Fibroblast of the conjunctiva (primary cell): ENCODE measurements around the gene SPOCK1.

Experiments
- DNase-seq: peaks from one replicate; pipeline ENCODE4 v3.0.0-alpha.2; 2010; ENCODE audit warnings: low read depth

Gene SPOCK1

DNA sequence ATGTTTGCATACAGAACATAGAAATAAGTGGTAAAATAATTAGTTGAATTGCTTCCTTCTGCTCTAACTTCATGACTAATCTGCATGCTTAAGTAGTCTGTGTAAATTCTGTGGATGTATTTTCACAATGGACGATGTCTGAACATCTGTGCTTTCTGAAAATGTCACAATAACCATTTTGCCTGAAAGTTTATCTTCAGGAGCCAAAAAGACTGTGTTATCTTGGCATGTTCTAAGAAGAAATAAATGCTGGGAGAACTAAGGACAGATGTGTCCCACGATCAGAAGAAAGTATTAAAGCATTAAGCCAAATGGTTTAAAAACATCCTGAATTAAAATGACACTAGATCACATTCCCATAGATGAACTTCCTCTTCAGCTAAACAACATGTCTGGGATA, 397.6 kb downstream of the SPOCK1 start:
- no peak for DNase-seq

DNA sequence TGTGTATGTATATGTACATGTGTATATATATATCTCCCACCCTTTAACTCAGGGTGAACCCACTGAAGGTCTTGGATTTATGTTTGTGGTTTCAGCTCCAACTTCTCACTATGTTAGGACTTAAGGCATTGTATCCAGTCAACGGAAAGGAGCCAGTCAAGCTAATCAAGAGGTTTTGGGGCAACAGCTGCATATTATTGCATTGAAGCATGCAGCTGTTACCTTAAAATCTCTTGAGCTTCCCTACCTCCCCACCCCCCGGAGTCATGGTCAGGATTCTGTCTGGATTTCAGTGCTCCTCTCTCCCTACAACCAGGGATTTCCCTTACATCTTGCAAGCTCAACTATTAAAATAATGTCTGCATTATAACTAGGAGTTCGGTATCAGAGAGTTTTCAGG, 399.5 kb downstream of the SPOCK1 start:
- DNase-seq, result no peak

DNA sequence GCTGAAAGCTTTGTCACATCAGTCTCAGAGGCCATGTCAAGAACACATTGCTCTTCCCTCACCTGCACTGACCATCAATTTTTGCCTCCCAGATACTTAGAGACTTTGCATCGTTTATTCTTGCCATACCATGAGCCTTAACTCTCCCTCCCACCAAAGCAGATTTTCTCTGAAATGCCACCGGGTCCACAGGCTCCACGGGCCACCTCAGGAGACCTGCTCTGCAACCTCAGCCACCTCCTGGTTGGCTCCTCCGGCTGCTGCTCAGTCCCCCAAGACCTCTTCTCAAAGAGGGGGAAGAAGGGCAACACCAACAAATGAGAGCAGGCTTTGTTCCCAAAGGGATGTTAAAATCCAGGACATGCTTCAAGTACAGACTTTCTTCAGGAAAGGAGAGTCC, 400.5 kb downstream of the SPOCK1 start:
- no peak for DNase-seq

DNA sequence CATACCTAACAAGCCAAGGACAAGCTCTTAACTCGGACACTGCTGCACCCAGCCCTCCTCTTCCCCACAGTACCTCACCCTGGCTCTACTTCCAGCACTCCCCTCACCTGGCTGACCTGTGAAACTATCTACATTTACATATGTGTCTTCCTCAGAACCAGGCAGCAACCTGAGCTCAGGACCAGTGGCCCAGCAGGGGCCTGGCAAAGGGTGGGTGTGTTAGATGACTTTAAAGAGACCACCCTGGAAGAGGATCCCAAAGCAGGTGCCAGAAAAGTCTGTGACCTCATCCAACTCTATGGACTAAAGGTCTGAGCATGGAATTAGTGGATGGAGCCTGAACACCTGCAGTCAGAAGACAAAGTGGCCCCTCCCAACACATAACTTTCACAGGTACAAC, 400.9 kb downstream of the SPOCK1 start:
- no peak for DNase-seq

DNA sequence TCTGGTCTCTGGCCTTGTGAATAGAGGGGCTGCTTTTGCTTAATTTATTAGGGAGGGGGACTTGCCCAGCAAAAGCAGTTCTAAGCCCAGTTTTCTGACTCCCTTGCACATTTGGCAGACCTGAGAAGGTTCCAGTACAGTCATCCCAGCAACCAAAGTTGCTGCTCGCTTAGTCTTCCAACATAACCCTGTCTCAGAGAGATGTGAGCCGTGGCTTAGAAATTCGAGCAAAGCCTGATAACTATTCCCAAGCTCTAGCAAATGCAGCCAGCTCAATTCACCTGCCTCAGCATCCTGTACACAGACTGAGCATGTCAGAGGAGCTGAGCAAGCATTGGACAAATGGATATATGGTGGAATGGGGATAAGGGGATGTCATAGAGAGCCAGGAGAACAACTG, 401.9 kb downstream of the SPOCK1 start:
- DNase-seq, result no peak

DNA sequence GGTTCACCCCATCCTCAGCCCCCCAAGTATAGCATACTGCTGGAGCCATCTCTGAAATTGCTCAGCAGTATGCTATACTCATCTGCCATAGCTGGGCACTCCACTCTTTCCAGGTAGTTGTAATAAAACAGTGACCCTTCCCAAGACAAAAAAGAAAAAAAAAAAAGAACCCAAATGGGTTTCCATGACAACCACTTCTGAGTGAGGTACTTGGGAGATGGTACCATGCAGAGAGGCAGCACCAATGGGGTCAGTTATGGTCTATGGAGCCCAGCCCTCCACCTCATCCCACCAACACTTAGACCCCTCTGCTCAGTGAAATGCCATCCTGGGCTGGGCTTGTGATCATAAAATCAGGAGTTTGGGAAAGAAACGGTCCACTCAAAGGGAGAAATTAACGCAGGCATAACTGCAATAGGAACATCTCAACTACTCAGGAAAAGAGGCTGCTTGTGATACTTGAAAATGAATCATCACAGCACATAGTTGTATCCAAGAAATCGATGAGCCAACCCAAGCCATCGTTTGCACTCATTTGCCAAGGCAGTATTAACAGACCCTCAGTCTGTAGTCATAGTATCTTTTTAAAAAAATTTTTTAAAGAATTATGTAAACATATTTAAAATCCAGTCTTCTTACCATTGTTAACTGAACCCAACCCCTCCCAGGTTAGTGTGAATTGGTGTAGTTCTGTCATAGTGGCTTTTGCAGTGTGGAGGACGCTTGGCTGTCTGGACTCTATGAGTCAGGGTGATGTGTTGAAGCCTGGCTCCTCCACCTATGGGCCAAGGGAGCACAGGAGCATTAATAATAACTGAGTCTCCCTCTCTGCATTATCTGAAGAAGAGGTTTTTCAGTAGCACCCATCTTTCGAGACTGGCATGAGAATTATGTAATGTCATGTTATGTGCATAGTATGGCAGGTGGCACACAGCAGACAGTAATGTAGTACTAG, 402.7 kb downstream of the SPOCK1 start:
- DNase-seq, result no peak

DNA sequence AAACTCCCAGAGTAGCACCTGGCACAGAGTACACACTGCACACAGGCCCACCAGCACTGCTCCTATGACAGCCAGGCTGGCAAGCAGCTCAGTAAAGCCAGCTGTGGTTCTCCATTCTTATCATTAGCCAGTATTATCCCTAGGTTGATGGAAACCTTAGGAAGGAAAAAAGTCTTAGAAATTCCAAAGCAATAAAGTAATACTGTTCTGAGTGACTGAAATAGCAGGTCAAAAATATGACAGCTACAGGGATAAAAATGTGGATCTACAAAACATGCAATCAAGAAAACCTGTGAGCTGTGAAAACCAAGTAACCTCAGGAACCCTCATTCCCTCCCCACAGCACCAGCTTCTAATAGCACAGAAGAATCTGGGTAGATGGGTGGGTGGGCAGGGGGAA, 403.5 kb downstream of the SPOCK1 start:
- no peak for DNase-seq

DNA sequence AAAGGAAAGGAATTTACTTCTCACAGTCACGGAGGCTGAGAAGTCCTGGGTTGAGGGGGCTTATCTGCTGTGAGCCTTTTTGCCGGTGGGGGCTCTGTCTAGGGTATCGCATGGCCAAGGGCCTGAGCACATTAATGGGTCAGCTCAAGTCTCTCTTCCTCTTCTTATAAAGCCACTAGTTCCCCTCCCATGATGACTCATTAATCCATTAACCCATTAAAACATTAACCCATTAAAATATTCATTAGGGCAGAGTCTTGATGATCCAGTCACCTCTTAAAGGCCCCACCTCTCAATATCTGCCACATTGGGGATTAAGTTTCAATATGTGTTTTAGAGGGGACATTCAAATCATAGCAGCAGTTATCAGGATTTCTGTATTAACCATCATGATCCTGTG, 406.3 kb downstream of the SPOCK1 start:
- DNase-seq, result no peak

DNA sequence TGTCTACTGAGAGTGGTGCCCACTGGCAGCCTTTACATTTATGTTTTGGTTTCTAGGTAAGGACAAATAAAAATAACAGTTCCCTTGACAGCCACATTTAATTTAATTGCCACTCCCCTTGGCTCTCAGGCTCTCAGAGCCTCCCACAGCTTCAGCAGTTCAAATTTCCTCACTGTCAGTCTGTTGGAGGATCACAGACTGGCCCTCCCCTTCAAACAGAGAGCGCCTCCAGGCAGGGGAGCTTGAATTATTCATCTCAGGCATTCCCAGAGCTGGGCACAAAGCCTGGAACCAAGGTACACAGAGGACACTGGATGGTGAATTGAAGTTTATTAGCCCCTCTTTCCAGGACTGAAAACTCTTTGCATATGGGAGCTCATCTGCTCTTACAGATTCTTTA, 407.7 kb downstream of the SPOCK1 start:
- no peak for DNase-seq

DNA sequence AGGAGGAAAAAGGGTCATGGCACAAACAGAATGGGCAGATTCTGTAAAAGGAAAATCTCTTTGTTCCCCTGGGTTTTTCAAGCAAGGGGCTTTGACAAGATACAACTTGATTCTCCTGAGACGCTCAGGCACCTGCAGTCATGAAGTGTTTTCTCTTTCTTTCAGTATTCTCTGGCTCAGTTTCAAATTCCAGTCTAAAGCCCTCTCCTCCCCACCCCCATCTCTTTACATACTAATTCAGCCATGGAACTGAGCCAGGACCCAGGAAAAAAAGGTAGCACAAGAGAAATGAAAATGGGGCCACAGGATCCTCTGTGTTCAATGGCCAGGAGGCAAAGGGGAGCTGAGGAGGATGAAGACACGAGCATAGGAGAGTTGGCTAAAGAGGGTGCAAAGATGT, 408.4 kb downstream of the SPOCK1 start:
- DNase-seq, result no peak

DNA sequence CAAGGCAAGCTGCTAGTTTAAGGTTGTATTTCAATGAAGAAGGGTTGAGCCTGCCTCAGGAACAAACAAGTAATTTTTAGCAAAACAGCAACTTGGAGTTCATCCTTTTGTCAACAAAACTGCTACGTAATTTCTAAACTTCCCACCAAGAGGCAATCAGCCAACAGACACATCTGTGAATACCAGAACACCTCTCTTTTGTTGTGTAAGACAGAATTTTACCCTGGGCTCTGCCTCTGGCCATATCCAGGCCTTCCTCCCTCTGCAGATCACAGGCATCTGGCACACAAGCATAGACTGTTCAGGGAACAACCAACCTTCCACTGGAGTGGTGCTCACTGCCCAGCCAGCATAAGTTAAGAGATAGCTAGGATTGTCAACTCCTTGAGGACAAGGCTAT, 409.0 kb downstream of the SPOCK1 start:
- DNase-seq, result no peak

DNA sequence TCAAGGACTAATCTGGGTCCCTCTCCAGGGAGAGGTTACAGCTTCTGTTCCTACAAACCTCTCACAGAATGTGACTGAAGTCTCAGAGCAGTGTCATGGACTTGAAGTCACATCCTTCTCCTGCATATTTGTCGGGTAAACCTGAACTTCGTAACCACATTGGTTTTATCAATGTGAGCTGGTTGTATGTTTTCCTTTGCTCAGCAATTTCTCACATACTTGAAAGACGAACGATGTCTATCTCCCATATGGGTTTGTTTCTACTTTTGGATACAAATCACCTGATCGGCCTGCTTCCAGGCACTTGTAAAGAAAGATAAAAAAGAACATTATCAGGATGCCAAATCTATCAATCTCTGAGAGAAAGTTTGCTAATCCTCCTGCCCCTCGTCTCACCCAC, 411.0 kb downstream of the SPOCK1 start:
- DNase-seq, result no peak

DNA sequence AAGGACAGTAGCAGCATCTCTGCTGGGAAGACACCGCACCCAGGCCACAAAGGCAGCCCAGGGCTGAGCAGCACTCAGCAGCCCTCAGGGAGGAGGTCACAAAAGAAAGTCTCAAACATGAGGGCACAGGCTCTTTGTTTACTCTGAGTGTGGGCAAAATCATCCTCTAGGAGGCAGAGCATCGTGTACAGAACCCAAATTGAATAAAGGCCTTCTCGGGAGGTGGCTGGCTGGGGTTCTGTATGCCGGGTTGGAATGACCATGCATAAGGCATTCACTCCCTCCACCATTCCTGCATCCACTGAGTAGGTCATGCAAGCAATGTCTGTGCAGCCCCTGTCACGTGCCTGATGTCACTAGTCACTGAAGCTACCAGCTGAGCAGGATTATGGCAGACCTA, 412.8 kb downstream of the SPOCK1 start:
- DNase-seq, result no peak

DNA sequence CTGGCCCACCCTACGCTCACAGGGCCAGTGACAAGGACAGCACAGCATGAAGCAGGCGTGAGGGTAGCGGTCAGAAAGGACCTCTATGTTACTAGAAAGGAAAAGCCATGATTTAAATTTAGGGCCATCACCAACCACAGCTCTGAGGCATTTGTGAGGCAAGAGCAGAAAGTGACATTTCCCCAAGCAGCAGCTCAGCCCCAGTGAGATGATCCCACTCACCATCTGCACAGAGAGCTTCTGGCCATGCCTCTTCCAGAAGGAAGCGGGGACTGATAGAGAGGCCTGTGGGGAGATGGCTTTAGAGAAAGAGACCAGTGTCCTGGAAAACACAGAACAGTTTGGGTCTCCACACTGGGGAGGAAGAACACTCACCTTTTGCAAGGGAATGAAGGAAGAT, 413.9 kb downstream of the SPOCK1 start:
- no peak for DNase-seq

DNA sequence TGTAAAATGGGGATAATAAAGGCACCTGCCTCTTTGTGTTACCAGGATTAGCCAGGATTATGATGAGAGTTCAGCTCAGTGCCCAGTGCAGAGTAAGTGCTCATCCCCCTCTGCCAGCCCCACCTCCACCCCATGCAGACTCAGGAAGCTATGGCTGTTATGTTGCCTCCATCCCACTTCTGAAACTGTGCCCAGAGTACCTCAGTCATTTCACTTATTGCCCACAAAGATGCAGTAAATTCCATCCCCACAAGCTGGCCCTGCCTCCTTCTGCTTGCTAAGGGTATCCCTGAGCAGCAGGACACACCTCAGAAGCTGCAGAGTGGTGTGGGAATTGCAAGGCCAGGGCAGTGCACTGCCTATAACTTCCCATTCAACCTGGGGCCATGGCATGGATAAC, 415.1 kb downstream of the SPOCK1 start:
- DNase-seq, result no peak

DNA sequence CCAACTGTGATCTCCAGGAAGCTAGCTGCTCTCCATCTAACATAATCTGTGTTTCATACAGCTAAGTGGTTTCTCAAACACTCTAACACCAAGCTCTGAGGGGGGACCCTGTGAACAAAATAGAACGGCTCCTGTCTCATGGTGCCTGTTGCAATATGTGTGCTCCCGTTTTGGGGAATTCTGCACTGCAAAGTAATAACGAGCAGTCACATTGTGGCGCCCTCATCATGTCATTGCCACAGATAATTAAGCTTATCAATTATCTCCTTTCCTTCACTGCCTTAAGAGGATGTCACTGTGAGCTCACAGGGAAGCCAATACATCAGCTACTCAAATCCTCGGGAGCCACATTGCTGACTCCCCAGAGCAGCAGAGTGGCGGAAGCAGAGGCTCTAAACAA, 416.2 kb downstream of the SPOCK1 start:
- no peak for DNase-seq

DNA sequence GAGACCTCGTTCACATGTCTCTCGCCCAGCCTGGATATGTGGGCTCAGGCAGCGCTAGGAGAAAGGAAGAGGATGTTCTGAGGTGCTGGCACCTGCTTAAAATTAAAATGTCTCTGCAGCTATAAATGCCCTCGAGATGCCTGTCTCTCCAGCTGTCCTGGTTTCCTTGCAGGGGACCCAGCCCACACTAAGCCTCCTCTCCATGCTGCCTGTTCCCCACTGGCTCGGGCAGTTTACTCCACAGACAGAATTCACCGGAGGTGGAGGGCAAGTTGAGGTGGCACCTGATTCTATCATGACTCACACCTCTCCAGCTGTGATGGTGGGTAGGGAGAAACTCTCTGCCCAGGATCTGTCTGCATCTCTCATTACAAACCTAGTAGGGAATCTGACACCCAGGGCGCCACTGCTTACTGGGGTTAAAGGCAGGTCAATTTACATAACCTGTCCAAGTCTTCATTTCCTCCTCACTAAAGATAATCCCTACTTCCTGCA, 420.9 kb downstream of the SPOCK1 start:
- no peak for DNase-seq

DNA sequence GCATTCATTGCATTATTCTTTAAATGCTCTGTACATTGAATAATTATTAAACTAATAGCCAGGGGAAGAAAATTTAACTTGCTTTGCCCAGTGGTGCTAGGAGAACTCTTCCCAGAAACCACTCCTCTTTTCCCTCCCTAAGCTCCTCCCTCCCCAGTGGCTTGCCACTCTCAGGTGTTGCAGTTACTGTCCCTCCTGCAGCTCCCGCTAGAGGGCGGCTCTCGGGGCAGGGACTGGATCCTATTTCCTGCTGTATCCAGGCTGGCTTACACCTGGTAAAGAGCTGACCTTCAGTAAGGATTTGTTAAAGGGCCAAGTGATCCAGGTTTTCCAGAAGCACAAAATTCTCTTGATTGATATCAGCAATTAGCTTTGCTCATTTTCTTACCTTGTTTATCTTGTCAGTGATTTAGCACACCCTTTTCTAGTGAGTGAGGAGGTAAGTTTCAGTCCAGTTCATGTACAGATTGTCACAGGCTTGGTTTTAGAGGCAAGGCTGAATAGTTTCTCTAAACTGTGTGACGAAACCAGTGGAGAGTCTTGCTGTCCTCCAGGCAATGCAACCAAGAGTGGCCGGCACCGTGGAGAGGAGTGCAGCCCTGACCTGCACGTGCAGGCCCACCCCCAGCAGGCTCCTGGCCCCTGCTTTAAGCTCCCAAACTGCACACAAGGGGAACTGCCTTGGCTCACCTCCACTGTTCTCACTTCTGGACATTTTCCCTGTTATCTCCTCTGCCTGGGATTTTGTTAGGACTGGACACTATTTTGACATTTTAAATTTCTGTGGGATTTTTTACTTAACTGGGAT, 423.8 kb downstream of the SPOCK1 start:
- DNase-seq, result no peak

DNA sequence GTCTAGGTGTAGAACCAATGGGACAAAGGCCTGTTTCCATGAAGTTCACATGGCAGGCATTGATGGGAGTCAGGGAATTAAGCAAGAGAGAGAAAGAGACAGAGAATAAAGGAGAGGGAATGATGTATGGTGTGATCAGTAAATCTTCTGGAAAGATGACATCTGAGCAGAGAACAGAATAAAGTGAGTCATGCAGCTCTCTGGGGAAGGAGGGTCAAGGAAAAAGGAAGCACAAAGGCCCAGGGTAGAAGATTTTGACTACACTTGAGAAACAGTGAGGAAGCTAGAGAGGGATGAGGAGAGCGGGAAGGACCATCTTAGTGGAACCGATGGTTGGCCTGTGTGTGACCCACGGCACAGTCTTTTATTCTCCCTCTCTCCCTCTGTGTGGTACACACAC, 425.9 kb downstream of the SPOCK1 start:
- DNase-seq, result no peak

DNA sequence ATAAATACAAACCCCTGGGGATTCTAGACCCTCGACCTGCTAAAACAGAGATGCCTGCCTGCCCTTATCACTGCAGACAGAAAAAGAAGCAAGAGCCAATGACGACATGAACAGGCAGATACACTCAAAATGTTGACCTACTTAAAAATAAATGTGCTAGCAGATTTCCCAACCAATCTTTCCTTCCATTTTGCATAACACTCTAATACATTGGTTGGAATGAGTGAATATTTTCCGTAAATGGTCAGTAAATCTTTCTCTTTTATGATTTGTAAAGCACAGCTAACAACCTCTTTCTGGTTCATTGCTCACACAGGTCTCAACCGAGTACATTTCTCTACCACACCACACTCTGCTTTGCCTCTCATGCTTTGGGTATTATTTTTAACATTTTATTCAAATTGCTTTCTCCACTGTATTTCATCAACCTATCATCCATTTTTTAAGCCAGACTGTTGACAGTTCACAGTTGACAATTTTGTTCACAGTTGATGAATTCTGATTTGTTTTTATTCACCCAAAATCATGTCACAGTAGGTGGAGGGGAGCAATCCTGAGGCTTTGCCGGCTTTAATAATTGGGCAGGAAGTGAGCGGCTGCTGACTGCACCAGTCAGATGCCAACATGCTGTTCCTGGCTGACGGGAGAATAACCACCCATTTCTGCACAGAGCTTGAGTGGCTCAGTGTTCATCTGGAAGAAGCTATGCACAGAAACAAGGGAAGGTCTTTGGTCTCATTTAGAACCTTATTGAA, 426.6 kb downstream of the SPOCK1 start:
- no peak for DNase-seq

DNA sequence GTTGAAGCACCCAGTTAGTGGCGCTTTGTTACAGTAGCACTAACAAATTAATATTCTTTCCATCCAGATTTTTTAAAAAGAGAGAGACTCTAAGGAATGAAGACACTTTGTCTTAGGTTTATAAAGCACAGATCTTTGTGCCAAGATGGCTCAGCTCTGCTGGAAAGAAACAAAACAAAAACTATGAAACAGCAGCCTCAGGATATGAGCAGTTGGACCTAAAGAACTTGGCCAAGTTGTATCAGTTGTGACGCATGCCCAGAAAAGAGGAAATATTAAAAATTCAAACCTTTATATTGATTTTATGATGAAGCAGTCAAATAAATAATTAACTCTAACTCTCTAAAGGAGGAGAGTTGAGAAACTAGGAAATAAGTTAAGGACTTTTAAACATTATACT, 427.2 kb downstream of the SPOCK1 start:
- no peak for DNase-seq

DNA sequence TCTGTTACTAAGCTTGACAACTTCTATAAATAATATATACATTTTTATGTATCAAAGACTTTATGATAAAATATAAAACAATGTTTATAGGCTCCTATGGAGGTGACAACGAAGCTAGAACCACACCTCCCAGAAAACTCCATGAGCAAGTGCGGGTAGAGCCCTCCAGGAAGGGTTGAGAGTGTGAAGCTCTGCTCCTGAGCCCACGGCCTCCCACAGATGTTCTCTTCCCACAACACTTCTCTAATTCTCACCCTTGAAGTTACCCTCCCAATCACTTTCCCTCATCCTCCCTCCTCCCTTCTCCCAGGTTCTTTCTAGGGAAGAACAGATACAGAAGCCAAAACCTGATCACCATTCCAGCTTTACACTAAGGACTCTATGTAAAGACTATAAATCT, 427.6 kb downstream of the SPOCK1 start:
- no peak for DNase-seq
